Activated naive CD8-positive, alpha-beta T cell treated with anti-CD3 and anti-CD28 coated beads for 36 hours (primary cell): ENCODE results near the gene NDUFB11. TPM values are rescaled to one million over a fixed set of nuclear protein-coding genes. Genes with fewer than 3 reads are reported as not detected.

Experiments used
- DNase-seq: peaks from one replicate; pipeline ENCODE4 v3.0.0; 2021
- H3K27ac Mint-ChIP-seq: one replicate; pipeline ENCODE4 v1.8.0; 2022; ENCODE audit warnings: mild to moderate bottlenecking, moderate library complexity, mixed read lengths
- H3K27me3 Mint-ChIP-seq: one replicate; pipeline ENCODE4 v1.8.0; 2022; ENCODE audit warnings: mild to moderate bottlenecking, mixed read lengths
- H3K36me3 Mint-ChIP-seq: one replicate; pipeline ENCODE4 v1.8.0; 2021; ENCODE audit warnings: mild to moderate bottlenecking, mixed read lengths
- H3K4me1 Mint-ChIP-seq: one replicate; pipeline ENCODE4 v1.8.0; 2021; ENCODE audit warnings: mixed read lengths
- H3K4me3 Mint-ChIP-seq: one replicate; pipeline ENCODE4 v1.8.0; 2022; ENCODE audit warnings: mild to moderate bottlenecking, moderate library complexity, mixed read lengths
- H3K9me3 Mint-ChIP-seq: one replicate; pipeline ENCODE4 v1.8.0; 2022; ENCODE audit warnings: mixed read lengths
- total RNA-seq, 2 experiments: library from RNA; stranded (reverse); gene quantifications; one replicate each; pipeline ENCODE4 v1.2.3, GENCODE V29; 2021

The NDUFB11 gene
- total RNA-seq, 2 experiments from 2014 or later, result 79.6 to 84.2 TPM

DNA sequence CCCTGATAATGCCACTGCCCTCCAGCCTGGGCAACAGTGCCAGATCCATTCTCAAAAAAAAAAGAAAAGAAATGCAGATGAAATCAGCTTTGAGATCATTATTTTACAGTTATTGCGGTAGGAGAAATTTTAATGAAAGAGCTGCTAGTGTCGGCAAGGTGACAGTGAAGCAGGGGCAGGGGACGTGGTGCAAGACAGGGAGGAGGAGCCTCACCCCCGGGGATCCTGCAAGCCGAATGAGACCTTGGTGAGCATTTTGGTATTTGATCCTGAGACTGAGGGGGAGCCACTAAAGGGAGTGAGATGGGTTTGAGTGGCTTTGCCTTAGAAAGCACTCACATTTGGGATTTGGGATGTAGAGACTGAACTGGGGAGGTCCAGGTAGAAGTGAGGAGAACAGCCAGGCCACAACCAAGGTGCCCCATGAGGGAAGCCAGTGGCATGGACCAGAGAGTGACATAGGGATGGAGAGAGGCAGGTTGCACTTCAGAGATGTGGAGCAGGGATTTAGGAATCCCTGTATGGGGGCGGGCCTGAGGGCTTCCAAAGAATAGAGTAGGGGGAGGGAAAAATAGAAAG lies 24.1 kb upstream of the NDUFB11 start:
- no peaks in the 10 kb centered on the region for H3K27me3 Mint-ChIP-seq
- no peaks in the 10 kb centered on the region for H3K9me3 Mint-ChIP-seq
- H3K36me3 Mint-ChIP-seq, result peaks cover 11% of the 10 kb centered on the region
- H3K4me3 Mint-ChIP-seq, result no peak overlapping the region
- H3K27ac Mint-ChIP-seq, result no peak overlapping the region
- DNase-seq, result no peak
- H3K4me1 Mint-ChIP-seq, result peaks cover 2% of the 10 kb centered on the region

DNA sequence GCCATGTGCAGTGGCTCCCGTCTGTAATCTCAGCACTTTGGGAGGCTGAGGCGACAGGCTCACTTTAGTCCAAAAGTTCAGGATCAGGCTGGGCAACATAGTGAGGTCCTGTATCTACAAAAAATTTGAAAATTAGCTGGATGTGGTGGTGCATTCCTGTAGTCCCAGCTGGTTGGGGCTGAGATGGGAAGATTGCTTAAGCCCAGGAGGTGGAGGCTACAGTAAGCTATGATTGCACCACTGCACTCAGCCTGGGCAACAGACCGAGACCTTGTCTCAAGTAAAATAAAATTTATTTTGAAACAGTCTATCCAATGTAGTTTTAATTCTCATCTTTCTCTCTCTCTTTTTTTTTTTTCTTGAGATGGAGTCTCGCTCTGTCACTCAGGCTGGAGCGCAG lies 21.6 kb upstream of the NDUFB11 start:
- no peak overlapping the region for H3K4me3 Mint-ChIP-seq
- peaks cover 2% of the 10 kb centered on the region for H3K4me1 Mint-ChIP-seq
- no peaks in the 10 kb centered on the region for H3K9me3 Mint-ChIP-seq
- H3K27me3 Mint-ChIP-seq, result no peaks in the 10 kb centered on the region
- peaks cover 19% of the 10 kb centered on the region for H3K36me3 Mint-ChIP-seq
- no peak overlapping the region for H3K27ac Mint-ChIP-seq
- DNase-seq, result no peak

DNA sequence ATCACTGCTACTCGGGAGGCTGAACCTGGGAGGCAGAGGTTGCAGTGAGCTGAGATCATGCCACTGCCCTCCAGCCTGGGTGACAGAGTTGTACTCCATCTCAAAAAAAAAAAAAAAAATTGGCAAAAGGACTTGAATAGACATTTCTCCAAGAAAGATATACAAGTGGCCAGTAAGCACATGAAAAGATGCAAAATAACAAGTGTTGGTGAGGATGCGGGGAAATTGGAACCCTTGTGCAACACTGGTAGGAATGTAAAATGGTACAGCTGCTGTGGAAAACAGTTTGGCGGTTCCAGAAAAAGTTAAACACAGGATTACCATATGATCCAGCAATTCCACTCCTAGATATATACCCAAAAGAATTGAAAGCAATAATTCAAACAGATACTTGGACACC lies 19.9 kb upstream of the NDUFB11 start:
- Mint-ChIP-seq H3K4me1 (peaks cover 2% of the 10 kb centered on the region), H3K4me3 (no peak overlapping the region), H3K27ac (no peak overlapping the region), H3K27me3 (no peaks in the 10 kb centered on the region), H3K36me3 (peaks cover 19% of the 10 kb centered on the region), H3K9me3 (no peaks in the 10 kb centered on the region)
- DNase-seq, result no peak

DNA sequence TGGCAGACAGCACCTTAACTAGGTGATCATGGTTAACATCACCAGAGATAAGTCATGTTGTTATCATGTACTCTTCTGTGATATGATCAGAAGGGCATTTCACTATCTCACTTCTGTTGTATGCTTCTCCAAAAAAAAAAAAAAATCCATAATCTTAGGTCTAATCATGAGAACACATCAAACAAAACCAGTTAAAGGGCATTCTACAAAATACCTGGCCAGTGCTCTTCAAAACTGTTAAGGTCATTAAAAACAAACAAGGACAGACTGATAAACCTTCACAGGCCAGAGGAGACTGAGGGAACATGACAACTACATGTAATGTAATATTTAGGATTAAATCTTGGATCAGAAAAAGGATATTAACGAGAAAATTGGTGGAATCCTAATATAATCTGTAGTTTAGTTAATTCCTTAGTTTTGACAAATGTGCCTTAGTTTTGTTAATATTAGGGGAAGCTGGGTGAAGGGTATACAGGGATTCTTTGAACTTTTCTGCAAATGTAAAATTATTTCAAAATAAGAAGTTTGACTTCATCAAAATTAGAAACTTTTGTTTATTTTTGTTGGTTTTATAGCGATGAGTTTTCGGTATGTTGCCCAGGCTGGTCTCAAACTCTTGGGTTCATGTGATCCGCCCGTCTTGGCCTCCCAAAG lies 18.6 kb upstream of the NDUFB11 start:
- H3K36me3 Mint-ChIP-seq, result peaks cover 26% of the 10 kb centered on the region
- no peaks in the 10 kb centered on the region for H3K9me3 Mint-ChIP-seq
- H3K27me3 Mint-ChIP-seq, result no peaks in the 10 kb centered on the region
- H3K4me3 Mint-ChIP-seq, result no peak overlapping the region
- peaks cover 2% of the 10 kb centered on the region for H3K4me1 Mint-ChIP-seq
- no peak for DNase-seq
- no peak overlapping the region for H3K27ac Mint-ChIP-seq

DNA sequence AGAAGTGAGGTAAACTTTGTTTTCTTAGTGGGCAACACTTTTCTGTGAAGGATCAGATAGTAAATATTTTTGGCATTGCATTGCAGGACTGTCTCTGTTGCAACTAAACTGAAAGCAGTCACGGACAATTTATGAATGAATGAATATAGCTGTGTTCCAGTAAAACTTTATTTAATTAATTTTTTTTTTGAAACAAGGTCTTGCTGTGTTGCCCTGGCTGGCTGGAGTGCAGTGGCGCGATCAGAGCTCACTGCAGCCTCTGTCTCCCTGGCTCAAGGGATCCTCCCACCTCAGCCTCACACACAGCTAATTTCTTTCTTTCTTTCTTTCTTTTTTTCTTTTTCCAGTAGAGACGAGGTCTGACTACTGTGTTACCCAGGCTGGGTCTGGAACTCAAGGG lies 16.3 kb upstream of the NDUFB11 start:
- DNase-seq, result no peak
- H3K9me3 Mint-ChIP-seq, result no peaks in the 10 kb centered on the region
- H3K4me1 Mint-ChIP-seq, result no peaks in the 10 kb centered on the region
- no peak overlapping the region for H3K27ac Mint-ChIP-seq
- no peaks in the 10 kb centered on the region for H3K27me3 Mint-ChIP-seq
- H3K36me3 Mint-ChIP-seq, result peaks cover 41% of the 10 kb centered on the region
- H3K4me3 Mint-ChIP-seq, result no peak overlapping the region

DNA sequence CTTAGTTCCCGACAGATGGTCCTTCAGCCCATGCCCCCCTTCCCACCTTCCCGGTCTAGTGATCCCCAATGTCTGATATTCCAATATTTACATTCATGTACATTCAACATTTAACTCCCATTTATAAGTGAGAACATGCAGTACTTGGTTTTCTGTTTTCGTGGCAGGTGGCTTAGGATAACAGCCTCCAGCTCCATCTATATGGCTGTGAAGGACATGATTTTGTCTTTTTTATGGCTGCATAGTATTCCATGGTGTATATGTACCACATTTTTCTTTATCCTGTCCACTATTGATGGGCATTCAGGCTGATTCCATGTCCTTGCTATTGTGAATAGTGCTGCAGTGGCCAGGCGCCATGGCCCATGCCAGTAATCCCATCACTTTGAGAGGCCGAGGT lies 14.3 kb upstream of the NDUFB11 start:
- no peaks in the 10 kb centered on the region for H3K27me3 Mint-ChIP-seq
- peaks cover 35% of the 10 kb centered on the region for H3K36me3 Mint-ChIP-seq
- no peaks in the 10 kb centered on the region for H3K4me1 Mint-ChIP-seq
- no peak overlapping the region for H3K4me3 Mint-ChIP-seq
- no peak for DNase-seq
- H3K27ac Mint-ChIP-seq, result no peak overlapping the region
- no peaks in the 10 kb centered on the region for H3K9me3 Mint-ChIP-seq

DNA sequence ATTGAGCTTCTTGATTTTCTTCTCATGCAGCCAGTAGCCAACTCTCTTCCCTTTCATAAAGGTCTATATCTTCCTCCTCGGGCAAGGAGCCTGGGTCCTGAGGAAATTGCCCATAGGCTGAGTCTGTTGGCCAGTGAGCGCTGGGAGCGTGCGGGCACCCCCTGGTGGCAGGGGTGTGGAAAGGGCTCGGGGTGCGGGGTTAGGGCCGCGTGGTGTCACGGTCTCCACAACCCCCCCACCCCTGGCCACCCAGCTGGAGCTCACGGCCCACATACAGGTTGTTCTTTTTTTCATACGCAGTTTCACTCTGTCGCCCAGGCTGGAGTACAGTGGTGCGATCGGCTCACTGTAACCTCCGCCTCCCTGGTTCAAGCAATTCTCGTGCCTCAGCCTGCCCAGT lies 13.6 kb upstream of the NDUFB11 start:
- H3K27ac Mint-ChIP-seq, result no peak overlapping the region
- peaks cover 37% of the 10 kb centered on the region for H3K36me3 Mint-ChIP-seq
- H3K9me3 Mint-ChIP-seq, result no peaks in the 10 kb centered on the region
- DNase-seq, result no peak
- no peaks in the 10 kb centered on the region for H3K4me1 Mint-ChIP-seq
- no peaks in the 10 kb centered on the region for H3K27me3 Mint-ChIP-seq
- H3K4me3 Mint-ChIP-seq, result no peak overlapping the region

DNA sequence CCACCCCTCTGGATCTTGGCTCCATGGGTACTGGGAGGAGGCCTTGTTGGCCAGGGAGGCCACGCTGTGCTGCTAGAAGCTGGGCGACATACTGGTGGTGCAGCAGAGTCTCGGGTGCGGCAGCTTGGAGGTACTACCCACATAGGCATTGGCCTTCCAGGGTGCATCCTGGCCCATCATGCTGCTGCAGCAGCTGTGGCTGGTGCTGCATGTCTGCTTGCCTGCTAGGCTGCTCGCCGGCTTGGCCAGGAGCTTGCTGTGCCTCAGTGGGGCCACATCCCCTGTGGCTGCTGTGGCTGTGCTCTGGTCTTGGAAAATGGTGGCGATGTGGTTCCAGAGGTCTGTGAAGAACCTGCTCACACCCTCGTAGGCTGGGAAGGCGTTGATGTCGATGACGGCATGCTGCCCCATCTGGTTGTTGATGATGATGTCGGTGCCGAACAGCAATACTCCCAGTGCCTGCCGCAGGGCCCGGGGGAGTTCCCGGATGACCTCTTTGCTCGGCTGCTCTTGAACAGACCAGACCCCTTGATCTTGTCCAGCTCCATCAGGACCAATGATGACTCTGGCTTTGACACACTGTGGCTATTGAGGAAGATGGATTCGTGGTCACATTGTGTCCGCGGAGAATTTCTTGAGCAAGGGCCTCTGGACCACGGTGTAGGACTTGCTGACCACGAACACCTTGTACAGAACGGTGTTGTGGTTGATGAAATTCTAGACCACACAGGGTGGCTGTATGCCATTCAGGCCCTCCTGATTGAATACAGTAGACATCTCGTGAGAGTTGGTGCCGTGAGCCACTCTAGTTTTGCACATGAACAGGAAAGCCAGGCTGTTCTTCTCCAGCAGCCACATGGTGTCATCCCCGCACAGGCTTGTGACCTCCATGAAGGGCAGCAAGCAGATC lies 12.4 kb upstream of the NDUFB11 start:
- no peak overlapping the region for H3K27ac Mint-ChIP-seq
- H3K9me3 Mint-ChIP-seq, result no peaks in the 10 kb centered on the region
- no peaks in the 10 kb centered on the region for H3K27me3 Mint-ChIP-seq
- no peak for DNase-seq
- H3K4me1 Mint-ChIP-seq, result no peaks in the 10 kb centered on the region
- peaks cover 29% of the 10 kb centered on the region for H3K36me3 Mint-ChIP-seq
- H3K4me3 Mint-ChIP-seq, result no peak overlapping the region

DNA sequence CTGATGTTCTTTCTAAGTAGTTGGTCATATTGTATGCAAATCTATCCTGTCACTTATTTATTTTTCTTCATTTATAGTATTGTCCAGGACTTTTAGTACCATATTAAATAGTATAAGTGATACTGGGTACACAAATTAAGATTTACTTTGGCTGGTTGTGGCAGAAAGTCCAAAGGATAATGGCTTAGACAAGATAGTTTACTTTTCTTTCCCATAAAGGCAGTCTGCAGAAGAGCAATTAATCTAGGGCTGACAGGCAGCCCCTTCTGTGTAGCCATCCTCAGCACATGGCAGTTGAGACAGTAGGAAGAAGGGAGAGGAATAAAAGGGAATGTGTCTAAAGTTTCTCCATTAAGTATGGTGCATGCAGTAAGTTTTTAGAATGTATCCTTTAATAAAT lies 6.9 kb upstream of the NDUFB11 start:
- no peak for DNase-seq
- Mint-ChIP-seq H3K4me1 (peaks cover 12% of the 10 kb centered on the region), H3K27me3 (no peaks in the 10 kb centered on the region), H3K9me3 (no peaks in the 10 kb centered on the region), H3K27ac (no peak overlapping the region), H3K36me3 (peaks cover 31% of the 10 kb centered on the region), H3K4me3 (no peak overlapping the region)

DNA sequence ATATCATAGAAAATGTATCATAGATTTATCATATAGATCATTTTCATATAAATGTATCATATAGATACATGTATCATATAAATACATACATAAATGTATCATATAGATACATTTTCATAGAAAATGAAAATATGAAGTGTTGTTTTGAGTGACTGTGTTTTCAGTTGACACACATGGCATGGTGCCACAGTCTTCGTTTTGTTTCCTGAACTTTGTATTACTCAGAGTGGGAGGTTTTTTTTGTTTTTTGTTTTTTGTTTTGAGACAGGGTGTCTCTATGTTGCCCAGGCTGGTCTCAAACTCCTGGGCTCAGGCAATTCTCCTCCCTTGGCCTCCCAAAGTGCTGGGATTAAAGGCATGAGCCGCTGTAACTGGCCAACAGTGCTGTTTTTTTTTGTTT lies 4.4 kb upstream of the NDUFB11 start:
- Mint-ChIP-seq H3K4me3 (no peak overlapping the region), H3K4me1 (peaks cover 12% of the 10 kb centered on the region), H3K27ac (no peak overlapping the region), H3K36me3 (peaks cover 36% of the 10 kb centered on the region), H3K9me3 (no peaks in the 10 kb centered on the region), H3K27me3 (no peaks in the 10 kb centered on the region)
- no peak for DNase-seq

DNA sequence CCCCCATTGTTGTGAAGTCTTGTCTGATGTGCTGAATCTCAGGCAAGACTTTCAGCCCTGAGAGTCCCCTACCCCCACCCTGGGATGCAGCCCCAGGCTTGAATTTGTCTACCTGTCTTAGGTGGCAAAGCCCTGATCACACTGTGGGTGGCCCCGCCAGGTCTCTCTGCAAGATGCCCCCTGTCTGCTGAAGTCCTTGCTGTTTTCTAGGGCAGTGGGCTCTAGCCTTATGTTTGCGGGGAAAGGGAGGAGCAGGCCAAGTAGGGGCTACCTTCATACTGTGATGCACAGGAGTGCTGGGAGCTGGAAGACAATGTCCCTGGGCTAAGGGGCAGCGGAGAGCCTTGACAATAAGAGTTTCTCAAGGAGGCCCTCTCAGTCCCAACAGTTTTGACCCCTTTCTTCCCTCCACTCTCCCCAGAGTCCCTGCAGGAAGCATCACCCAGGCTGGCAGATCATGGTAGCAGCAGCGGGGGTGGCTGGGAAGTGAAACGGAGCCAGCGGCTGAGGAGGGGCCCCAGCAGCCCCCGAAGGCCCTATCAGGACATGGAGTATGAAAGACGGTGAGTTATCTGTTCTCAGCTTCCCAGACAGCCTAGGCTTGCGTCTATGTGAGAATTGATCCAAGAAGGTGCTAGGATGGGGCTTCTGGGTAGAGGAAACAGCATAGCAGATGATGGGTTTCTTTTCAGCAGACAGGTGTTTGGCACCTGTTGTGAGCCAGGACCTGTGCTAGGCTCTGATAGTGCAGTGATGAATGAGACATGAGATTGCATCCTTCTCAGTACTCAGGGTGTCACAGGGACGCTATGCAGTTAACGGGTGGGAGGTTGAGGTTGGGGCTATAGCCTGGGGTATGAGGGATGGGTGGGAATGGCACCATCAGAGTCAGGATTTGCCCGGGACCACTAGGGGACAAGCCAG lies 2.7 kb upstream of the NDUFB11 start:
- Mint-ChIP-seq H3K36me3 (peaks cover 45% of the 10 kb centered on the region), H3K4me3 (peak overlapping the region; percentile 40), H3K4me1 (peaks cover 19% of the 10 kb centered on the region), H3K27me3 (no peaks in the 10 kb centered on the region), H3K27ac (peak overlapping the region; percentile 29), H3K9me3 (no peaks in the 10 kb centered on the region)
- DNase-seq, result no peak

DNA sequence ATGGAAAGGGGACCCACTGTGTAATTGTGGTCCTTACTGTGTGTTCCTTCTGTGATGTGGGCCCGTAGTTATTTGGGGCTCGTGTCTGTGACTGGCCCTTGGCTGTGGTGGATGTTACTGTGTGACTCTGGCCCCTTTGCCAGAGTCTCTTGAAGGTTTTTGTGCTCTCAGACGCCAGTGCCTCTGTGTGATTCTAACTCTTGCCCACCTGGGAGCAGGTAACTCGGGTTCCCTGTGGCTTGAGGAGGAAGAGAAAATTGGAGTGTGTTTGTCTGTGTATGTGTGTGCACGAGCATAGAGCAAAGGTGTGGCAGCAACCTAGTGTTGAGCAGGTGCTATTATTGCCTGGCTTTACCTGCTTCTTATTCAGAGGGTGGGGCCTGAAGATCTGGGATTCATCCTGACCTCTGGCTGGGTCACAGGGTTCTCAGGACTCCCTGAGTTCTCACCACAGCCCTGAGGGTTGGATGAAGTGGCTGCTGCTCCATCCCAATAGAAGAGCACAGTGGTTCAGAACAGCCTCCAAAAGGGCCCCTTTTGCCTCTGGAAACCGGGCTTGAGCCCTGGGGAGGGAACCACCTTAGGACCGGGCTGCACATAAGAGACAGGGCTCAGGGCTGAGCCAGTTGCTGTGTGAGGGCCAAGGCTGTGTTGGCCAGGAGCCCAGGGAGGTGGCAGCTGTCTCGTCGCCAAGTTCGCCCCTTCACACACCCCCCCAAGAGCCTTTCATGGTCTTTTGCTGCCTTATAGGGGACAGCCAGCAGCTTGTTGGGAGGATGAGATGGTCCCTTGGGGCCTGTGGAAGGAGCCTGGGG lies 1.8 kb upstream of the NDUFB11 start:
- Mint-ChIP-seq H3K36me3 (peaks cover 50% of the 10 kb centered on the region), H3K9me3 (no peaks in the 10 kb centered on the region), H3K4me1 (peaks cover 19% of the 10 kb centered on the region), H3K27me3 (no peaks in the 10 kb centered on the region), H3K27ac (peak overlapping the region; percentile 99), H3K4me3 (peak overlapping the region; percentile 97)
- no peak for DNase-seq

DNA sequence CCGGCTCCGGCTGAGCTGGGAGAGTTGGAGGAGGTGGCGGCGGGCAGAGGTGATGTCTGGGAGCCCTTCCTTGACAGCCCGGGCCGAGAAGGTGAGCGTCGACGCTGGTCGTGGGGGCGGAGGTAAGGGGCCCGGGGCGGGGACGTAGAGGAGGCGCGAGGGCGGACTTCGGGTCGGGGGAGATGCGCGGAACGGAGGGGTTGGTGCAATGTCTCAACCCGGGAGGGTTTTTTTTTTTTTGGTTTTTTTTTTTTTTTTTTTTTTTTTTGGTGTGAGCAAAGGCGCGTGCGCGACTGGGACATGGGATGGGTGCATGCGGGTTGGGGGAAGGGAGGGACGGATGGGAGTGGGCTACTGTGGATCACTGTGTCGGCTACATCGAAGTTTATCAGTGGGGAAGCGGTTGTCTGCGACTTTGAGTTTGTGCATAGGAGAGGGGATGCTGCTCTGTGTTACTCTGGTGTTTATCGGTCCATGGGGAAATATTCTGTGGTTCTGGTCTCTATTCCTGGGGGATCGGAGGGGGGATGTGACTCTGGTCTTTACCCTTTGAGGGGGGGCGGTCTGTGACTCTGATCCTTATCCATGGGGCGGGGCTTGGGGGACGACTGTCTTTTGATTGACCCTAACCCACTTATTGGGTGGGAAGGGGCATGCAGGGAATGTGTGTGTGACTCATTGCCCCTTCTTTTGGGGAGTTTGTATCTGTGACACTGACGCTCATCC lies 1.1 kb upstream of the NDUFB11 start:
- no peaks in the 10 kb centered on the region for H3K27me3 Mint-ChIP-seq
- H3K4me1 Mint-ChIP-seq, result peaks cover 19% of the 10 kb centered on the region
- peak overlapping the region; percentile 99 for H3K27ac Mint-ChIP-seq
- no peaks in the 10 kb centered on the region for H3K9me3 Mint-ChIP-seq
- H3K4me3 Mint-ChIP-seq, result peak overlapping the region; percentile 97
- peaks cover 53% of the 10 kb centered on the region for H3K36me3 Mint-ChIP-seq
- DNase-seq, result no peak
